Fibroblast of lung (primary cell): ENCODE measurements around the gene PAK6. TPM values are rescaled to one million over a fixed set of nuclear protein-coding genes. Genes with fewer than 3 reads are reported as not detected.
A peak's percentile ranks its signal among the peaks of the same experiment; 100 is the strongest.

ENCODE experiments used
- DNase-seq, 2 donors: peaks; one replicate each; pipeline versions ENCODE4 v3.0.0 to v3.0.0-alpha.2; 2010; ENCODE audit warnings: low read depth in 2 of 2
- H2AFZ ChIP-seq: 2 replicates; pipeline ENCODE4 v1.5.1; 2012; ENCODE audit warnings: low read length, control low read depth, inconsistent platforms
- H3K27ac ChIP-seq: 2 replicates; pipeline ENCODE4 v1.5.1; 2011; ENCODE audit warnings: low read length, control low read depth; ENCODE audit not compliant: insufficient read depth
- H3K27me3 ChIP-seq: 2 replicates; pipeline ENCODE4 v1.5.1; 2011; ENCODE audit warnings: mild to moderate bottlenecking, low read length; ENCODE audit not compliant: control insufficient read depth, insufficient read depth
- H3K36me3 ChIP-seq: 2 replicates; pipeline ENCODE4 v1.5.1; 2011; ENCODE audit warnings: low read length; ENCODE audit not compliant: control insufficient read depth, insufficient read depth
- H3K4me1 ChIP-seq: 2 replicates; pipeline ENCODE4 v1.5.1; 2011; ENCODE audit warnings: low read length; ENCODE audit not compliant: control insufficient read depth, insufficient read depth; ENCODE audit errors: extremely low read depth
- H3K4me2 ChIP-seq: 2 replicates; pipeline ENCODE4 v1.5.1; 2011; ENCODE audit warnings: low read length, control low read depth; ENCODE audit not compliant: insufficient read depth; ENCODE audit errors: extremely low read depth
- H3K4me3 ChIP-seq, 4 experiments: fragments of 200-600 bp in 1 of 4; sonication (generic) in 1 of 4; replicated peaks in 1 of 4; 2 replicates each; pipeline ENCODE4 v1.5.1; 2011 to 2016; ENCODE audit warnings: low read length in 4 of 4, low read depth in 3 of 4, mild to moderate bottlenecking in 3 of 4, control low read depth in 2 of 4, inconsistent platforms in 1 of 4, mixed read lengths in 1 of 4; ENCODE audit not compliant: insufficient read depth in 1 of 4; ENCODE audit errors: control extremely low read depth in 1 of 4
- H3K79me2 ChIP-seq: 2 replicates; pipeline ENCODE4 v1.5.1; 2012; ENCODE audit warnings: mild to moderate bottlenecking, low read length, inconsistent platforms; ENCODE audit not compliant: control insufficient read depth, insufficient read depth
- H3K9ac ChIP-seq: 2 replicates; pipeline ENCODE4 v1.5.1; 2011; ENCODE audit warnings: mild to moderate bottlenecking, low read length, control low read depth; ENCODE audit not compliant: insufficient read depth
- H3K9me3 ChIP-seq: 2 replicates; pipeline ENCODE4 v1.5.1; 2012; ENCODE audit warnings: low read depth, low read length; ENCODE audit not compliant: control insufficient read depth, insufficient read depth
- H4K20me1 ChIP-seq: 2 replicates; pipeline ENCODE4 v1.5.1; 2011; ENCODE audit warnings: low read length; ENCODE audit not compliant: control insufficient read depth, insufficient read depth; ENCODE audit errors: extremely low read depth
- EZH2 ChIP-seq: IDR thresholded peaks from 2 replicates; pipeline ENCODE4 v1.5.1; 2012; ENCODE audit warnings: low read length, control low read depth, mild to moderate bottlenecking; ENCODE audit errors: missing control alignments
- polyA plus RNA-seq, 2 donors: library from polyadenylated mRNA; depleted of rRNA in 1 of 2; stranded (reverse) in 1 of 2; unstranded in 1 of 2; fragments of >200 nt; gene quantifications; 2 replicates each; pipeline ENCODE4 v1.2.1, GENCODE V29; 2011 to 2012; ENCODE audit warnings: missing spikeins in 1 of 2
- total RNA-seq: library from RNA; depleted of rRNA; stranded (reverse); fragments of >200 nt; gene quantifications from 2 replicates; pipeline ENCODE4 v1.2.1, GENCODE V29; 2014
- TF ChIP-seq, protein P1 (sequence below), 2 donors: IDR thresholded peaks in 1 of 2; conservative IDR thresholded peaks in 1 of 2; 1 replicate in 1 of 2; 2 replicates in 1 of 2; pipeline ENCODE4 v1.5.1; 2011 to 2012; ENCODE audit warnings: low read length in 2 of 2, control low read depth in 1 of 2, inconsistent platforms in 1 of 2, low read depth in 1 of 2, mild to moderate bottlenecking in 1 of 2

PAK6 gene
- total and polyA plus RNA-seq, 2 donors (not counting 1 experiment from before 2014, with no cell fraction given) = 0.03 TPM; not detected in 1

DNA sequence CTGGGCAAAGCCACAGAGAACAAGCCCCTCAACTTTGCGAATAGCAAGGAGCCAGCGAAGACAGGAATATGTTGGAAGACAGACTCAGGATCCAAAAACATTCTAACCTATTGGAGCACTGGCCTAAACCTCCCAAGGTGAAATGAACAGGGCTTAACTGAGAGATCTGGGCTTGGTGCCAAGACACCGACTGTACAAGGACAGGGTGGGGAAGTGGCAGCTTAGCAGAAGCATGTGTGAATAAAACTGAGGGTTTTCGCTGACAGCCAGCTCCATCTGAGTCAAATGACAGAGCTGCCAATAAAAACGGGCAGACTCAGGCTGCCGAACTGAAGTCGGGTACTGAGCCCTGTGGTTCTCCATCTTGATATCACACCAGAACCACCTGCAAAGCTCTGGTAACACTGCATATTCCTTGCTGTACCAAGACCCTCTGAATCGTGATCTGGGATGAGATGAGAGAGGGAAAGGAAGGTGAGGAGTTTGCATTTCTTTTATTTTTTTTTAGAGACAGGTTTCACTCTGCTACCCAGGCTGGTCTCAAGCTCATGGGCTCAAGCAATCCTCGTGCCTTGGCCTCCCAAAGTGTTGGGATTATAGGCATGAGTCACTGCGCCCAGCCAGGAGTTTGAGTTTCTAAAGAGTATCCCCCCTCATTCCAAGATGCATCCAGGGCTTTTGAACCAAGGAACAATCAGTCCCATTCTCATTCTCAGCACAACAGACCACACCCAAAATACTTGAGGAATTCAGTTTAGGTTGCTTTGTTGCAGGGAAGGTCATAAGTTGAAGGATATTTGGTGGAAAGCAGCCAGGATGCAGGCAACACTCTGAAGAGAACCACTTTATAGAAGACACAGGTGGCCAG lies 74.9 kb downstream of the PAK6 start:
- H3K27me3 ChIP-seq = peaks cover 22% of the 10 kb centered on the region
- H3K4me3 ChIP-seq = no peak overlapping the region
- H3K27ac ChIP-seq = no peak overlapping the region
- no peak overlapping the region for H3K4me2 ChIP-seq
- no peak overlapping the region for H3K9ac ChIP-seq
- H3K79me2 ChIP-seq = no peaks in the 10 kb centered on the region
- TF ChIP-seq EZH2 = no peak
- TF ChIP-seq, protein P1, sequence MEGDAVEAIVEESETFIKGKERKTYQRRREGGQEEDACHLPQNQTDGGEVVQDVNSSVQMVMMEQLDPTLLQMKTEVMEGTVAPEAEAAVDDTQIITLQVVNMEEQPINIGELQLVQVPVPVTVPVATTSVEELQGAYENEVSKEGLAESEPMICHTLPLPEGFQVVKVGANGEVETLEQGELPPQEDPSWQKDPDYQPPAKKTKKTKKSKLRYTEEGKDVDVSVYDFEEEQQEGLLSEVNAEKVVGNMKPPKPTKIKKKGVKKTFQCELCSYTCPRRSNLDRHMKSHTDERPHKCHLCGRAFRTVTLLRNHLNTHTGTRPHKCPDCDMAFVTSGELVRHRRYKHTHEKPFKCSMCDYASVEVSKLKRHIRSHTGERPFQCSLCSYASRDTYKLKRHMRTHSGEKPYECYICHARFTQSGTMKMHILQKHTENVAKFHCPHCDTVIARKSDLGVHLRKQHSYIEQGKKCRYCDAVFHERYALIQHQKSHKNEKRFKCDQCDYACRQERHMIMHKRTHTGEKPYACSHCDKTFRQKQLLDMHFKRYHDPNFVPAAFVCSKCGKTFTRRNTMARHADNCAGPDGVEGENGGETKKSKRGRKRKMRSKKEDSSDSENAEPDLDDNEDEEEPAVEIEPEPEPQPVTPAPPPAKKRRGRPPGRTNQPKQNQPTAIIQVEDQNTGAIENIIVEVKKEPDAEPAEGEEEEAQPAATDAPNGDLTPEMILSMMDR (conservative IDR thresholded peaks at IDR 0.05 in 1 of 2, IDR thresholded peaks at IDR 0.05 in 1 of 2; ENCODE audit: low read depth in 1 of 2, low read length in 2 of 2) = no peak
- H3K4me1 ChIP-seq = peaks cover 2% of the 10 kb centered on the region
- DNase-seq = no peak
- H3K9me3 ChIP-seq = no peaks in the 10 kb centered on the region
- H2AFZ ChIP-seq = no peak overlapping the region
- no peaks in the 10 kb centered on the region for H3K36me3 ChIP-seq
- no peaks in the 10 kb centered on the region for H4K20me1 ChIP-seq

DNA sequence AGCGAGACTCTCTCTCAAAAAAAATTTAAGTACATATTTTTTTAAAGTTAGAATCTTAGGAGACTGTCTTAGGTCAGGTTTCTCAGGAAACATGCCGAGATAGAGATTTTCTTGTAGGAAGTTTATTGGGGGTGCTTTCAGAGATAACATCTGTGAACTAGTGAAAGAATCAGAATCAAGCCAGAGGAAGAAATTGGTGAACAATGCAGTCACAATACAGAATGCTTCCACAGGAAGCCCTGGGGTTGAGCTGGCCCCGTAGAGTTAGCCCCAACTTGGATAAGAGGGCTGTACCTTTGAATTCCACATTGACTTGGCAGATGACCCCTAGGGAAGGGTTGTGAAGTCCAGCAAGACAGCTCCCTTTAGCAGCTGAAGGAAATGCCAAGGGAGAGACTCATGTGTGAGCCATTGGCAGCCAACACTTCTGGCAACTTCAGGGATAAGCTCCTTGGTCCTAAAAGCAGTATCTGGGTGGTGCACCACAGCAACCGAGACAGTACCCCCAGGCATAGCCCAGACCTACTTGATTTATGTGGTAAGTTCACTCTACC lies 75.9 kb downstream of the PAK6 start:
- no peak overlapping the region for H3K4me2 ChIP-seq

DNA sequence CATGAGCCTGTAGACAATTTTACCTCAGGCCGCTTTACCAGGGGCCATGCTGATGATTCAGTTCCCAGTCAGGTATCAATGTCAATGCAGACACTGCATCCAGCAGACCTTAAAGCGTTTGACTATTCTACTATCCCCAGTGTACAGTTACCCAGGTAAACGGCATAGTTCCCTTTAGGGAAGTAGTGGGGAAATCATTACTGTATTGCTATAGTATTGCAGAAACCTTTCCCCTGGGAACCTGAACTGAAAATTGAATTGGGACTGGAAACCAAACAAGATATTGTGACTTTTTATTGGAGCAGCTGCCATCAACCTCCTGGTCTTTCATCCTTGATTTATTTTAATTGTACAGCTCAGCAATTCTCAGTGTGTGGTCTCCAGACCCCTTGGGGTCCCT lies 78.1 kb downstream of the PAK6 start:
- TF ChIP-seq, protein P1 (conservative IDR thresholded peaks at IDR 0.05 in 1 of 2, IDR thresholded peaks at IDR 0.05 in 1 of 2; ENCODE audit: low read depth in 1 of 2, low read length in 2 of 2) = no peak
- no peak for TF ChIP-seq EZH2
- Histone ChIP-seq H3K4me3 (no peak overlapping the region), H3K79me2 (no peaks in the 10 kb centered on the region), H3K9me3 (no peaks in the 10 kb centered on the region), H3K4me2 (no peak overlapping the region), H3K4me1 (peaks cover 2% of the 10 kb centered on the region), H3K27me3 (peaks cover 10% of the 10 kb centered on the region), H3K9ac (no peak overlapping the region), H2AFZ (no peak overlapping the region), H4K20me1 (no peaks in the 10 kb centered on the region), H3K36me3 (no peaks in the 10 kb centered on the region), H3K27ac (no peak overlapping the region)
- DNase-seq = no peak

More for the DNA sequence above, 75.9 kb downstream of the PAK6 start:
- no peaks in the 10 kb centered on the region for H3K9me3 ChIP-seq
- DNase-seq = peak in 1 of 2 donors; percentile 47
- H4K20me1 ChIP-seq = no peaks in the 10 kb centered on the region
- H3K79me2 ChIP-seq = no peaks in the 10 kb centered on the region
- H3K27me3 ChIP-seq = peaks cover 22% of the 10 kb centered on the region
- TF ChIP-seq, protein P1 (conservative IDR thresholded peaks at IDR 0.05 in 1 of 2, IDR thresholded peaks at IDR 0.05 in 1 of 2; ENCODE audit: low read depth in 1 of 2, low read length in 2 of 2) = no peak
- no peak for TF ChIP-seq EZH2
- no peak overlapping the region for H2AFZ ChIP-seq
- H3K4me3 ChIP-seq = no peak overlapping the region
- peaks cover 2% of the 10 kb centered on the region for H3K4me1 ChIP-seq
- no peak overlapping the region for H3K9ac ChIP-seq
- H3K27ac ChIP-seq = no peak overlapping the region
- no peaks in the 10 kb centered on the region for H3K36me3 ChIP-seq
